ENCODE measurements around the gene MRPS26.
A peak's percentile ranks its signal among the peaks of the same experiment; 100 is the strongest.

MRPS26 gene

DNA sequence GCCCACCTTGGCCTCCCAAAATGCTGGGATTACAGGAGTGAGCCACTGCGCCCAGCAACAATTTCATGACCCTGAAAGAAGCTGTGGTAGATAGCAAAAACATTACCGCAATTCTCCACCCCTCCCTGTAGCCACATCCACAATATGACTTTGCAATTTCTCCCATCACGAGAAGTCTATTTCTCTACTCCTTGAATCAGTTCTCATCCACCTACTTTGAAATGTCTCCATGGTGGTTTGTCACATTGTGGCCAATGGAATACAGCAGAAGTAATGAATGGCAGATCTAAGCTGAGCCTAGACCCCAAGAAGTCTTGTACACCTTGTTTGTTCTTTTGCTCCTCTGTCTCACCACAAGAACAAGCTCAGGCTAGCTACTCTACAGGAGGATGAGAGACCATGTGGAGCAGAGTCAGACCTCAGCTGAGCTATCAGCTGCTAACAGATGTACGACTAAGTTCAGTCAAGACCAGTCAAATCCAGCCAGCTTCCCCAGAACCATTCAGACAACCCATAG is 31.8 kb downstream of the MRPS26 start:
- DNase-seq, result no peak

DNA sequence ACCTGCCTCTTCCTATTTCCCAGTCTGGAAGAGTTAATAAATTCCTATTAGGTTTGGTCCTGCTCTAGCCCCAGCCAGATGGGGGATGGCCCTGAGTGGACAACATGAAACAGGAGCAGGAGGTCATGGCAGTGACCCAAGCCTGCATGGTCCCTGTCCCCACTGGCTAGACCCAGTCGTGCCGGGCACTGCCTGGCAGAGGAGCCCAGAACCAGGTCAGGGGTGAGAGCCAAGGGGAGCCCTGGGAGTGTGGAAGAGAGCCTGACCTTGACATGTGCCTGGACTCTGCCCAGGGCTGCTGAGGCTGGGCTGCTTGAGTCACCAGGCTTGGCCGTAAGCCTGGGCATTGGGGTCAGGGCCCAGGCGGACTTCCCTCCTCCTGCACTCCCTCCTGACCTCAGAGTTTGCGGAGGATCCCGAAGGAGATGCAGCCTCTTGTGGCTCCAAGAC is 35.1 kb downstream of the MRPS26 start:
- DNase-seq, result no peak

DNA sequence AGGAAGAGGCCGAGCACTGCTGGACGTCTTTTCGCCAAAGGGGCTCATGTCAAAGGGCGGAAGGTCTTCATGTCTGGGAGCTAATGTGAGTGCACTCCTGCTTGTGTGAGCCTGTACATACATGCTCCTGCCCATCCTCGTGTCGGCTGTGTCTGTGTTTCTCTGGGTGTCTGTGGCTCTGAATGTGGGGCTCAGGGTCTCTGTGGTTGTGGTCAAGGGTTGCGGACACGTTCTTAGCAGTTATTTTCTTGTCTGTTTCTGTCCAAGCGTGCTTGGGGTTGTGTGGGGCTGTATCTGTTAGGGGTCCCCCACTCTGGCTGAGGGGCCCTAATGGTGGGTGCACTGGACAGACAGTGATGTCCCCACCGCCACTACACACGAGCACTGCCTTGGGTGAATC is 35.8 kb downstream of the MRPS26 start:
- no peak for DNase-seq

DNA sequence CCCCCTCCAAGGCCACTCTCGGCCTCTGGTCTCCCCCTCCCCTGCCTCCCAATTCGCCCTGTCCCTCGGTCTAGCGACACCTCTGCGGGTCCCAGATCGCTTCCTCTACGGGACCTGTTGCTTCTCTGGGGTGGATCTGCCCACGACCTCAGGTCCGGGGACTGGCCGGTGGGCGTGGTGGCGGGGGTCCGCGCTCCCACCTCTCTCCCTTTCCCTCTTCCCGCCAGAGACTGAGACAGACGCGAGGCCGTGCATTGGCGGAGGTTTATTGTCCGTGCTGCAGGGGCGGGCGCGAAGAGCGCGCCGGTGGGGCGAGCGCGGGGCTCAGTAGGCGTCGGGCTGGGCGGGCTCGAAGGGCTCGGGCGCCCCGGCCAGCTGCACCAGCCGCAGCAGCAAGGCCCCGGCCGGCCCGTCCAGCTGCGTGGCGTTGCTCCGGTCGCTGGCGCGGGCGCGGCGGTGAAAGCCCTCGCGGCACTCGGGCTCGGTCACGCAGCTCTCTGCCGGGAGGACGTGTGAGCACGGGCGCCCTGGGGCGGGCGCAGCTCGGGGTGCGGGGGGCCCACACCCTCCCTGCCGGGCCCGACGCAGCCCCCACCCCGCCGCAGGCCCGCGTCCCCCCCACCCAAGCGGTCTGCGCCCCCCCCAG is 36.6 kb downstream of the MRPS26 start:
- DNase-seq, result no peak

DNA sequence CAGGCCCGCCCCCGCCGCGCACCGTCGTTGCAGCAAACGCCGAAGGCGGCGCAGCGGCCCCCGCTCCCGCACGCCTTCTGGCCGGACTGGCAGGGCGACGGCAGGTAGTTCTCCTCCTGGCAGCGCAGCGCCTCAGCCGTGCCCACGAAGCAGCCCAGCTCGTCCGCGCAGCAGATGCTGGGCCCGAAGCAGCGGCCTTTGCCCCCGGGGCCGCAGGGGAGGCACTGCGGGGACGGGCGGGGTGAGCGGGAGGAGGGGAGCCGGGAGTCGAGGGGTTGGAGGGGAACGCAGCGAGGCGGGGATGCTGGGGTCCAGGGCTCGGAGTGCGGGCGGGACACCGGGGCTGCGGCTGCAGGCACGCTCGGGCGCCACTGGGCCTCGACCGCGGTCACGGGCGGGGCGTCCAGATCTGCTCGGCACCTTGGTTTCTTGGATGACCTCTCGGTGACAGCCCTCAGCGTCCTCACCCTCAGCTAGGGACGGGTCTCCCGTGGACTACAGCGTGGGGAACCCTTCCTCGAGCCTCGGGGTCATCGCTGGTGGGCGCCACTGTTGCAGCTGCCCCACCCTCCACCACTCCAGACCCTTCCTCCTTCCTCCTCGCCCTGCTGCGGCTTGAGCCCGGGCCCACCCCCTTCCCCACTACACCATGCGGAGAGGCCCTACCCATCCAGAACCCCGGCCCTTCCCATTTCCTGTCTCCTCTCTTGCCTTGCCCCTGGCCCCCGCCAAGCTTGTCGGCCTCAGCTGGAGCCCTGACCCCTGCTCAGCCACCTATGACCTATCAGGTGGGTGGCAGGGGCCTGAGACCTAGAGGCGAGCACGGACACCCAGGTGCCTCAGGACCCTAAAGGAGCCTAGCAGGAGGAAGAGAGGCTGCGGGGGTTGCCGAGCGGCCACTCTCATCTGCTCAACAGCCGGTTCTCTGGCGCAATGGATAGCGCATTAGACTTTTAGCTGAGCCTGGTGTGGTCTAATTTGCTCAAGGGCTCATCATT is 37.4 kb downstream of the MRPS26 start:
- no peak for DNase-seq

DNA sequence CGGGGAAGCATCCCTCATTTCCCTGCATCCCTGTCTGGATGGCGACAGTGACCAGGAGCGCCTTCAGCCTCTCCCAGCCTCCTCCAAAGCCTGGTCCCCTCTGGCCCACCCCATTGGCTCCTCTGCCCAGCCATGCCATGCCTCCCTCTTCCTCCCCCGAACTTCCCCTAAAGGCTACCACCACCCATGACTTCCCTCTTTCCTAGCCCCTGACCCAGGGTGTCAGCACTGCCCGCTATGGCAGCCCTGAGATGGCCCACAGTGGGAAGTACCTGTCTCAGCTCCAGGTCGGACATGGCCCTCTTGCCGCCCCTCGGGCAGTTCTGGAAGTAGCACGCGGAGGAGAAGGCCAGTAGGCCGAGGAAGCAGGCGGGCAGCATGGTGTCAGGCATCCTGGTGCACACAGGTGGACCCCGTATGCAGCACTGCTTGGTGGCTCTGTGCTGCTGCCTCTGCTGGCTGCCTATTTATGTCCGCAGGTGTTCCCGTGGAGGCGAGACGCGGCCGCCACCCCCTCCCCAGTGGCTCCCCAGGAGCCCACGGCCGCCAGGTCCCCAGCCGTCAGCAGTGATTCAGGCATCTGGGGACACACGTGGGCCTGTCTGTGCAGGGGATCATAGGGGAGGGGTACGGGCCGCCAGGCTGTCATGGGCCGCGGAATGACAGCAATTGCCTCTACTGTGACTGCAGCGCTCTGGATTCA is 38.6 kb downstream of the MRPS26 start, which contains the start of gene AVP:
AVP (minus strand) TSS at position 442 of the 703 bp plus-strand sequence; CDS start at position 392, 50 bp downstream.
- DNase-seq, result no peak

DNA sequence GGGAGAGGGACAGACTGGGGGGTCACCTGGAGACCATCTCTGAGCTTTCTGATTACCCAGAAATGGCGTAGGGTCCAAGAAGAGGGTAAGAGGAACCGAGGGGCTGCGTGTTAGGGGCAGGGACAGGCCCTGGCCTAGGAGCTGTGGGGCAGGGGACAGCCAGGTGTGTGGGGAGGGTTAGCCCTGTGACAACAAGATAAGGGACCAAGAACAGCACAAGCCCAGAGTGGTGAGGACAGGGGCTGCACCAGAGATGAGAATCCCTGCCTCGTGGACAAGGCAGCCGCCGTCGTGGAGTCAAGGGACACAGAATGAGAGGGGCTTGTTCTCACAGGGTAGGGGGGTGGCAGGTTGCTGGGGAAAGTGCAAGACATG is 39.1 kb downstream of the MRPS26 start:
- DNase-seq, result no peak

DNA sequence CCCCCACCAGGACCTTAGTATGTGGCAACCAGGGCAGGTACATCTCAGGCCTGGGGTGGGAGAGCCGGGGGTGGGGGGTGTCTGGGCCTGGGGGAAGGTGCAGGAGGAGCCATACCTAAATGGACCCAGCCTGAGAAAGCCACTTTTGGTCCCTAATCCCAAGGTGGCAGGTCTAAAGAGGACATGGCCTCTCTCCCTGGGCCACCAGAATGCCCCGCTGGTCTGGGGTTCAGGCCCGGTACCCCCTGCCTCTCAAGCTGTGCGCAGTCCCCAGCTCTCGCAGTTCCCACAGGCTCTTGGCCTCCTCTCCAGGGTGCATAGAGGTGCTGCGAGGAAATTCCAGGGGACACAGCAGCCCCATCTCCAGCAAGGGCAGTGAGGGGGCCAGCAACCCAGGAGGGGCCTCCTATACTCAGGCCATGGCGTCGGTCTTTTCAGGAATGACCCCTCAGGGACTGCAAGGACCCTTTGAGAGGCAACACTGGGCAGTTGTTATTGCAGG is 39.8 kb downstream of the MRPS26 start:
- DNase-seq, result no peak

DNA sequence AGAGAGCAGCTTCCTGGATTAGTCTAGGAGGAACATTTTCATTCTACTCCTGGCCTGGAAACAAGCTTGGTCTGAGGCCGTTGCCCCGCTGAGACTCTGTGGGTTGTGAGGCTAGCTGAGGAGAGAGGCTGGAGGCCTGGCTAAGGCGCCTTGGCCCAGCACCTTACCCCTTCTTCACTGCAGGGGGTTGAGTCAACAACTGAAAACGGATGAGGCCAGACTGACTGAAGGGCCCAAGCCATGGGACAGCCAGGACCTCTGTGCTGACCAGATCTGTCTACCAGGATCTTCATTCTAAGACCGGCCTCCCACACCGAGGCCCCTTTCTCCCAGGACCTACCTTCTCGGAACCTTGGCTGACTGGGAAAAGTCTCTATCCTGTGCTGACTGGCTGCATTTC is 42.2 kb downstream of the MRPS26 start:
- no peak for DNase-seq

DNA sequence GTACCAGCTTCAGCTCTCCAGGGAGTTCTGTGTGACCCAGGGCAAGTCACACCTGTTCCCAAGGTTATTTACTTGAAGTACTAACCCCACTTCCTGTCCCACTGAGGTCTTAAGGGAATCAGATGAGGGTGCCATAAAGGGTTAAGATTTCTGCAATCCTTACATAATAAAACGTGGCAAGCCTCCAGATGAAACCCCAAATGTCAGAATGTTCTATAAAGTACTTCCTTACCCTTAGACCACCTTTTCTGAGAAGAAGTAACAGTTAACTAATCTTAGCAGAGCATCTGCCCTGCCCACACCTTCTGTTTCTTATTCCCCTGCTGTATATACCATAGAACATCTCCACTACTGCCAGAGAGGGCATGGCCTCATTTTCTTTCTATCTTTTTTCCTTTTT is 44.7 kb downstream of the MRPS26 start:
- no peak for DNase-seq

DNA sequence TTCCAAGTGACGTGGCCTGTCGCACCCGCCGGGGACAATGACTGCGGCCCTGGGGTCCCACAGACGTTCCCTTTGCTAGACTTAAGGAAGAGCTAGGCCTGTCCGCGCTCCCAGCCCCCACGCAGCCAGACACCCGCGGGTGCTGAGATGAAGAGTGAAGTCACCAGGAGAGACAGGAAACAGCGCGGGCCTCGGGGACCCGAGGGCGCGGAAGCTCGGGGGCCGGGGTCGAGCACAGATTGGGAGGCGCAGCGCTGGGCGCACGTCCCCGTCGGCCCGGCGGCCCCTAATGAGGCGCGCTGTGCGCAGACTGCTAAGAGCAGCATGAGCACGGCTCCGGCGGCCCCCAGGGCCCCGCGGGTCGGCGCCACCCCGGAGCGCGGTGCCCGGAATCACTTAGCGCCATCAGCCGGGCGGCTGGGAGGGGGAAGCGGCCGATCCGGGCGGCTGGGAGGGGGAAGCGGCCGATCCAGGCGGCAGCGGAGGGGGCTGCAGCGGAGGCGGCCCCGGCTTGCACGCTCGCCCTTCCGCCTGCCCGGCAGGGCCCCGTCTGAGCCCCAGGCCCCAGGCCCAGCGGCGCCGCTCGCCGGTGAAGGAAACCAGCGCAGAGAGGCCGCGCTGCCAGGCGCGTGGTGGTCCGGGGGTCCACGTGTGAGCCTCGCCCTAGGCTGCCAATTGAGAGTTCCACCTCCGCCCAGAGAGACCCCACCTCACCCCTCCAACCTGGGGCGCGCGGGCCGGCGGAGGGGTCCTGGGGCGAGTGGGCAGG is 46.9 kb downstream of the MRPS26 start:
- DNase-seq, result peak; percentile 29

DNA sequence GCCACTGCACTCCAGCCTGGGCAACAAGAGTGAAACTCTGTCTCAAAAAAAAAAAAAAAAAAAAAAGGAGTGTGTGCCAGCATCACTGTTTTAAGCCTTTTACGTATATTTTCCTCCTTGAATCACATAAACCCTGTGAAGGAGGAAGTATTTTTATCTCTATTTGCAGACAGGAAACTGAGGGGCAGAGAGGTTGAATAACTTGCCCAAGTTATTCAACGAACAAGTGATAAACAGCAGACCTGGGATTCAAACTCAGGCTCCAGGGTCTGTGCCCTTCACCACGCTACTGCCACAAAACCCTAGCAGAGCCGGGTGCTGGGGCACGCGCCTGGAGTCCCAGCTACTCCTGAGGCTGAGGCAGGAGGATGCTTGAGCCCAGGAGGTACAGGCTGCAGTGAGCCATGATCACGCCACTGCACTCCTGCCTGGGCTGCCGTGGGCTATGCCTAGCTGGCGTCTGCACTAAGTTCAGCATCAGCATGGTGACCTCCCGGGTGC is 48.1 kb downstream of the MRPS26 start:
- DNase-seq, result peak; percentile 26

DNA sequence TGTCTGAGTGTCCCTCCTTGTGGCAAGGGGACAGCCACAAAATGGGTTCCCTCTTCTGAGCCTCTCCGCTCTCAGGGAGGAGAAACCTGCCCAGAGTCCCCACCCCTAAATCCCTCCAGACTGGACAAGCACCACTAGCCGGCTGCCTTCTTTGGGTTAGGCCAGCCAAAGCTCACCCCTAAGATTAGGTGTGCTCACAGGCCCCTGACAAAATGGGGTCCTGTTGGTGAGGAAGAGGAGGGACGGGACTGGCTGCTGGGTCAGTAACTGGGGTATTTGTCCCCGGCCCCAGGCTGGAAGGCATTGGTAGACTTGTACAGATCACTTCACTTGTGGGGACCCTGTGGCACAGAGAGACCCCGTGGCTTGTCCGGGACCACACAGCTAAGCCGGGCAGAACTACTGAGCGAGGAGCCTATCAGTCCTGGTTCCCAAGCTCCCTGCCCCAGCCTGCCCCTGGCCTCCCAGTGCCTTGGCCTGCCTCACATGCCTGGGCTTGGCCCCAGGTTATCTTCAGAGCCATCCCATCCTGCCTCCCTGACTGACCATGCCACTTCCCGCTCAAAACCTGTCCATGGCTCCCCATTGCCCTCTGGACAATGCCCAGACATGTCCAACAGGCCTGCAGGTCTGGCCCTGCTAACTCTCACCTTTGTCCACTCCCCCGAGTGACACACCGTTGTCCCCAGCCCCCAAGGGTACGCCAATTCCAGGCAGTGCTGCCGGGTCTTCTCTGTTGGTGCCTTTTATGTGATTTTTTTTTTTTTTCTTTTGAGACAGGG is 49.2 kb downstream of the MRPS26 start:
- DNase-seq, result no peak
